Hepatocyte (in vitro differentiated cells): ENCODE measurements around the gene MARCO. TPM values are rescaled to one million over a fixed set of nuclear protein-coding genes. Genes with fewer than 3 reads are reported as not detected.
A peak's percentile ranks its signal among the peaks of the same experiment; 100 is the strongest.
"Not testable (repeated sequence)": the region's sequence is repeated elsewhere in the genome, so short reads cannot be mapped to it uniquely, and the experiment has no call there.

Experiments used
- DNase-seq: peaks from one replicate; pipeline ENCODE4 v3.0.0-alpha.2; 2016; ENCODE audit warnings: low spot score
- H2AFZ ChIP-seq: fragments of 200-600 bp; sonication (generic); 2 replicates; pipeline ENCODE4 v1.6.0; 2016; ENCODE audit warnings: antibody characterized with exemption, mild to moderate bottlenecking
- H3K27ac ChIP-seq: fragments of 200-600 bp; sonication (generic); 2 replicates; pipeline ENCODE4 v1.5.1; 2016; ENCODE audit warnings: mild to moderate bottlenecking
- H3K27me3 ChIP-seq: fragments of 200-600 bp; sonication (generic); 2 replicates; pipeline ENCODE4 v1.6.1; 2016
- H3K36me3 ChIP-seq: fragments of 200-600 bp; sonication (generic); replicated peaks from 2 replicates; pipeline ENCODE4 v1.5.1; 2016; ENCODE audit warnings: low read depth; ENCODE audit not compliant: insufficient read depth
- H3K4me1 ChIP-seq: fragments of 200-600 bp; sonication (generic); 2 replicates; pipeline ENCODE4 v1.5.1; 2016; ENCODE audit warnings: mild to moderate bottlenecking, moderate library complexity; ENCODE audit not compliant: insufficient read depth
- H3K4me2 ChIP-seq: fragments of 200-600 bp; sonication (generic); 2 replicates; pipeline ENCODE4 v1.6.0; 2016
- H3K4me3 ChIP-seq: fragments of 200-600 bp; sonication (generic); 2 replicates; pipeline ENCODE4 v1.5.1; 2016; ENCODE audit warnings: mild to moderate bottlenecking
- H3K79me2 ChIP-seq: fragments of 200-600 bp; sonication (generic); 2 replicates; pipeline ENCODE4 v1.6.0; 2017; ENCODE audit warnings: mild to moderate bottlenecking
- H3K9me2 ChIP-seq: fragments of 200-600 bp; sonication (generic); replicated peaks from 2 replicates; pipeline ENCODE4 v1.6.0; 2017; ENCODE audit warnings: mild to moderate bottlenecking; ENCODE audit not compliant: insufficient read depth
- H3K9me3 ChIP-seq: fragments of 200-600 bp; sonication (generic); 2 replicates; pipeline ENCODE4 v1.5.1; 2016; ENCODE audit warnings: low read depth, mild to moderate bottlenecking
- H4K20me1 ChIP-seq: fragments of 200-600 bp; sonication (generic); 2 replicates; pipeline ENCODE4 v1.6.0; 2016; ENCODE audit warnings: mild to moderate bottlenecking; ENCODE audit not compliant: insufficient read depth, poor library complexity, severe bottlenecking
- CTCF ChIP-seq: fragments of 200-600 bp; sonication (generic); IDR thresholded peaks from 2 replicates; pipeline ENCODE4 v1.5.1; 2016; ENCODE audit warnings: antibody characterized with exemption, mild to moderate bottlenecking; ENCODE audit not compliant: poor library complexity
- EZH2 ChIP-seq: fragments of 200-600 bp; sonication (generic); IDR thresholded peaks from 2 replicates; pipeline ENCODE4 v1.6.1; 2016; ENCODE audit warnings: antibody characterized with exemption, mild to moderate bottlenecking, borderline replicate concordance
- EZH2phosphoT487 ChIP-seq: fragments of 200-600 bp; sonication (generic); IDR thresholded peaks from one replicate; pipeline ENCODE4 v1.6.1; 2018; ENCODE audit warnings: antibody characterized with exemption, mild to moderate bottlenecking, low read depth, moderate library complexity; ENCODE audit not compliant: unreplicated experiment, severe bottlenecking
- WGBS: methylation state at CpG from one replicate; pipeline ENCODE4 v1.1.6; 2016; ENCODE audit warnings: low lambda C conversion rate; ENCODE audit errors: missing lambda C conversion rate; 5-methylcytosine and 5-hydroxymethylcytosine counted together
- polyA plus RNA-seq: library from polyadenylated mRNA; unstranded; fragments of >200 nt; fragmentation: Nextera tagmentation; extraction: Ambion mirVana; gene quantifications from 2 replicates; pipeline ENCODE4 v1.2.1, GENCODE V29; 2016
- total RNA-seq: library from RNA; depleted of rRNA; stranded (reverse); fragments of >200 nt; gene quantifications from 2 replicates; pipeline ENCODE4 v1.2.3, GENCODE V29; 2014

The MARCO gene
- total and polyA plus RNA-seq, 2 experiments from 2014 or later, result 0.10 TPM; not detected in 1

GRCh38 chr2:118943286-118943685 is 1.3 kb downstream of the MARCO start:
- peak; percentile 12 for DNase-seq
- Histone ChIP-seq H3K9me2 (no peaks in the 10 kb centered on the region), H3K4me3 (no peak overlapping the region), H3K27ac (no peak overlapping the region), H3K79me2 (no peaks in the 10 kb centered on the region), H3K27me3 (no peaks in the 10 kb centered on the region), H3K4me2 (no peak overlapping the region), H3K4me1 (no peaks in the 10 kb centered on the region), H3K36me3 (no peaks in the 10 kb centered on the region), H2AFZ (no peak overlapping the region), H4K20me1 (no peaks in the 10 kb centered on the region), H3K9me3 (no peaks in the 10 kb centered on the region)
- no peak for TF ChIP-seq EZH2
- 36% methylated on average over 2 of the region's 2 CpGs for WGBS

DNA sequence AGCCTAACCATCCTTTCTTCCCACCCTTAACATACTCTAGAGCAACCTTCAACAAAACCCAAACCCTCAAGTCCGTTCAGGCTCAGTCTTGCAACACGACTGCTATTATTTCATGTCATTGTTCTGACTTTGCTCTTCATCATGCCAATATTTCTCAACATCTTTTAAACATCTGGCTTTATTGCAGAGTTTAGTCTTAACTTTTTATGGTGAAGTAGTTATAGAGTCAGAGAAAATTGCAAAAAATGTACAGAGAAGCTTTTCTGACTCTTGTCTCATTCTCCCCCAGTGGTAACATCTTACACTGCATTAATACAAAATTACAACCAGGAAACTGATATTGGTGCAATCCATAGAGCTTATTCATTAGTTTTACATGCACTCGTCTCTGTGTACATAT is 3.9 kb downstream of the MARCO start:
- Histone ChIP-seq H3K79me2 (no peaks in the 10 kb centered on the region), H3K4me2 (no peak overlapping the region), H3K9me2 (no peaks in the 10 kb centered on the region), H3K36me3 (no peaks in the 10 kb centered on the region), H3K27me3 (no peaks in the 10 kb centered on the region), H3K27ac (no peak overlapping the region), H2AFZ (no peak overlapping the region), H3K9me3 (no peaks in the 10 kb centered on the region), H3K4me3 (no peak overlapping the region), H4K20me1 (no peaks in the 10 kb centered on the region), H3K4me1 (no peaks in the 10 kb centered on the region)
- WGBS, result 82% methylated on average over 3 of the region's 3 CpGs
- TF ChIP-seq CTCF, result no peak
- TF ChIP-seq EZH2, result no peak
- TF ChIP-seq EZH2phosphoT487, result no peak
- no peak for DNase-seq

DNA sequence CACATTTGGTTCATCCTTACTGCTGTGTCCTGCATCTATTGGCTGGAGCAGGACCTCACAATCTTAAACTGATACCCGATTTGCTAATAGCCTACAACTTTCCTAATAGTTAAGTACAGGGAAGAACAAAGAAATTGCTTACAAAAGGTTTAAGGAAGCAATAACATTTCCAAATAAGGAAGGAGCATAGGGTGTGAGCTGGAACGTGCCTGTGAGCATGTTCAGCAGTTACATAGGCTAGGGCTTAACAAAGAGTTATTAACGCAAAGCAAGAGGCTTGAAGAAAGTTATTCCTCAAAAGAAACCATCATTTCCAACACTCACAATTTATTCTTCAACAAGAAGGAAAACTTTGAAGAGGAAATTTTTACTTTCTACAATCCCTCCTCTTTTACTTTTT is 6.3 kb downstream of the MARCO start:
- not testable (repeated sequence) for H3K9me3 ChIP-seq, H3K27ac ChIP-seq, H3K4me3 ChIP-seq, H3K79me2 ChIP-seq, H3K4me1 ChIP-seq, H3K4me2 ChIP-seq, H3K36me3 ChIP-seq, H4K20me1 ChIP-seq, H2AFZ ChIP-seq, DNase-seq, H3K9me2 ChIP-seq, H3K27me3 ChIP-seq
- 57% methylated on average over 3 of the region's 3 CpGs for WGBS

DNA sequence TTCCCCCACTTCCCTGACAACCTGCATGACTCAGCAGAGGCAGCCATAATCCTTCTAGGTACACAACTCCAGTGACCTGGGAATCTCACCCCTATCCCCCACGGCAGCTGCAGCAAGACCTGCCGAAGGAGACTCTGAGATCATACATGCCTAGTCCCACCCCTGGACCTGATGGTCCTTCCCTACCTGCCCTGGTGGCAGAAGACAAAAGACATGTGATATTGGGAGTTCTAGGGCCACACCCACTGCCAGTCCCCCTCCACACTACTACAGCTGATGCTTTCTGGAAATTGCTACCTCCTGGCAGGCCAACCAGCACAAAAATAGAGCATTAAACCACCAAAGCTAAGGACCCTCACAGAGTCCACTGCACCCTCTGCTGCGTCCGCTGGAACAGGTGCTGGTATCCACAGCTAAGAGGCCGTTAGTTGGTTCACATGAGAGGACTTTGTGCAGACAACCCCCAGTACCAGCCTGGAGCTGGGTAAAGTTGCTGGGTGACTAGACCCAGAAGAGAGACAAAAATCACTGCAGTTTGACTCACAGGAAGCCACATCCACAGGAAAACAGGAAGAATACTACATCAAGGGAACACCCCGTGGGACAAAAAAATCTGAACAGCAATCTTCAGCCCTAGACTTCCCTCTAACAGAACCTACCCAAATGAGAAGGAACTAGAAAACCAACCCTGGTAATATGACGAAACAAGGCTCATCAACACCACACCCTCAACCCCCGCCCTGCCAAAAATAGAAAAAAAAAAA is 12.5 kb downstream of the MARCO start:
- H3K4me1 ChIP-seq, result no peaks in the 10 kb centered on the region
- H3K9me3 ChIP-seq, result no peaks in the 10 kb centered on the region
- H2AFZ ChIP-seq, result no peak overlapping the region
- DNase-seq, result no peak
- H4K20me1 ChIP-seq, result no peaks in the 10 kb centered on the region
- H3K27ac ChIP-seq, result no peak overlapping the region
- no peaks in the 10 kb centered on the region for H3K36me3 ChIP-seq
- no peak overlapping the region for H3K4me2 ChIP-seq
- no peak overlapping the region for H3K4me3 ChIP-seq
- WGBS, result 85% methylated on average over 8 of the region's 8 CpGs
- TF ChIP-seq EZH2 (no peak), CTCF (no peak), EZH2phosphoT487 (no peak)
- no peaks in the 10 kb centered on the region for H3K9me2 ChIP-seq
- no peaks in the 10 kb centered on the region for H3K27me3 ChIP-seq
- no peaks in the 10 kb centered on the region for H3K79me2 ChIP-seq
